Transverse colon (tissue), 4 donors: Measurements from ENCODE around the gene PARP16. TPM values are rescaled to one million over a fixed set of nuclear protein-coding genes. Genes with fewer than 3 reads are reported as not detected.

Source experiments
- DNase-seq: peaks from one replicate; pipeline ENCODE4 v3.0.0-alpha.2; 2019
- H3K27ac ChIP-seq, 4 donors: fragments of 200-600 bp; sonication (generic); 2 replicates each; pipeline ENCODE4 v1.5.1; 2016 to 2018; ENCODE audit warnings: inconsistent platforms in 4 of 4
- H3K27me3 ChIP-seq: fragments of 200-600 bp; sonication (generic); 2 replicates; pipeline ENCODE4 v1.5.1; 2017; ENCODE audit warnings: inconsistent platforms
- H3K36me3 ChIP-seq, 4 donors: fragments of 200-600 bp; sonication (generic); 2 replicates each; pipeline ENCODE4 v1.5.1; 2017 to 2019; ENCODE audit warnings: inconsistent platforms in 4 of 4
- H3K4me1 ChIP-seq, 4 donors: fragments of 200-600 bp; sonication (generic); 2 replicates each; pipeline ENCODE4 v1.5.1; 2017 to 2020; ENCODE audit warnings: inconsistent platforms in 4 of 4
- H3K4me3 ChIP-seq, 4 donors: fragments of 200-600 bp; sonication (generic); 1 replicate in 1 of 4; 2 replicates in 3 of 4; pipeline versions ENCODE4 v1.5.1 to v1.6.1; 2017 to 2019; ENCODE audit warnings: inconsistent platforms in 4 of 4
- H3K9me3 ChIP-seq, 2 donors: fragments of 200-600 bp; sonication (generic); 2 replicates each; pipeline ENCODE4 v1.5.1; 2017 to 2019; ENCODE audit warnings: inconsistent platforms in 2 of 2
- EP300 ChIP-seq: sonication (generic); formaldehyde crosslinking; IDR thresholded peaks from one replicate; pipeline ENCODE4 v1.6.1; 2017; ENCODE audit warnings: antibody characterized with exemption, low read depth
- POLR2A ChIP-seq: fragments of 450-650 bp; IDR thresholded peaks from one replicate; pipeline ENCODE4 v1.6.1; 2016; ENCODE audit warnings: antibody characterized with exemption, mild to moderate bottlenecking, moderate library complexity
- POLR2AphosphoS5 ChIP-seq, 3 donors: sonication (generic); formaldehyde crosslinking; IDR thresholded peaks; one replicate each; pipeline ENCODE4 v1.6.1; 2016; ENCODE audit warnings: antibody characterized with exemption in 3 of 3
- WGBS, 2 donors: methylation state at CpG; one replicate each; pipeline ENCODE4 v1.1.5; 2018; ENCODE audit warnings: low coverage in 1 of 2; 5-methylcytosine and 5-hydroxymethylcytosine counted together
- in situ Hi-C, 4 donors: fragments of 200-750 bp; cut with MboI; loops; one replicate each; pipeline versions ENCODE4 v1.15.0 to v1.15.1; 2017; ENCODE audit warnings: low sequenced_read_pairs in 3 of 4, low pct_ligation_motif_present in 1 of 4, low pct_unique_long_range_greater_than_20kb in 1 of 4
- intact Hi-C: fragments of 100-400 bp; cut with DNase I; formaldehyde crosslinking; loops from one replicate; pipeline ENCODE4 v1.15.1; 2023; ENCODE audit warnings: low total_unique reads
- total RNA-seq, 4 donors: library from RNA; depleted of rRNA; stranded (reverse); fragments of >200 nt; gene quantifications; one replicate each; pipeline ENCODE4 v1.1.0, GENCODE V29; 2016
- TF ChIP-seq, protein P1 (sequence below), 5 experiments: fragments of 200-600 bp in 3 of 5; fragments of 450-650 bp in 2 of 5; sonication (generic) in 3 of 5; IDR thresholded peaks; 1 replicate in 2 of 5; 2 replicates in 3 of 5; pipeline ENCODE4 v1.5.1; 2016 to 2017; ENCODE audit warnings: antibody characterized with exemption in 5 of 5, inconsistent platforms in 3 of 5, mild to moderate bottlenecking in 2 of 5, moderate library complexity in 1 of 5

The PARP16 gene
- total RNA-seq, 4 donors from 2014 or later, result 4.6 to 11.5 (median 7.5) TPM

DNA sequence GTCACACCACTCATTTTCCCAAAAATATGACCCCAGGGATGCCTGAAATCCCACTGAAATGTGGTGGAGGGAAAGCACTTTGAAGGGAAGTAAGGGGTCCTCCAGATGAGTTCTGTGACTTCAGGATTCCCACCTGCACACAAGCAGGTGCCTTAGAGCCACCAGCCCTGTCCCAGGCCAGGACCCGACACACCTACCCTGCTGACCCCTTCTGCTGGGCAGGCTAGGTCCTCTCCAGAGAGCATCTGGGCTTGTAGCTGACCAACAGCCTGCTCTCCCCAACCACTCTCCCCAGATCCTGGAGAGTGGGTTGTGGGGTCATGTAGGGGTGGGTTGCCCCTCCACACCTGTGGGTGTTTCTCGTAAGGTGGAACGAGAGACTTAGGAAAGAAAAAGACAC is 60.5 kb downstream of the PARP16 start:
- TF ChIP-seq POLR2A, result no peak
- TF ChIP-seq POLR2AphosphoS5 (IDR thresholded peaks at IDR 0.05), result no peak
- TF ChIP-seq, protein P1, sequence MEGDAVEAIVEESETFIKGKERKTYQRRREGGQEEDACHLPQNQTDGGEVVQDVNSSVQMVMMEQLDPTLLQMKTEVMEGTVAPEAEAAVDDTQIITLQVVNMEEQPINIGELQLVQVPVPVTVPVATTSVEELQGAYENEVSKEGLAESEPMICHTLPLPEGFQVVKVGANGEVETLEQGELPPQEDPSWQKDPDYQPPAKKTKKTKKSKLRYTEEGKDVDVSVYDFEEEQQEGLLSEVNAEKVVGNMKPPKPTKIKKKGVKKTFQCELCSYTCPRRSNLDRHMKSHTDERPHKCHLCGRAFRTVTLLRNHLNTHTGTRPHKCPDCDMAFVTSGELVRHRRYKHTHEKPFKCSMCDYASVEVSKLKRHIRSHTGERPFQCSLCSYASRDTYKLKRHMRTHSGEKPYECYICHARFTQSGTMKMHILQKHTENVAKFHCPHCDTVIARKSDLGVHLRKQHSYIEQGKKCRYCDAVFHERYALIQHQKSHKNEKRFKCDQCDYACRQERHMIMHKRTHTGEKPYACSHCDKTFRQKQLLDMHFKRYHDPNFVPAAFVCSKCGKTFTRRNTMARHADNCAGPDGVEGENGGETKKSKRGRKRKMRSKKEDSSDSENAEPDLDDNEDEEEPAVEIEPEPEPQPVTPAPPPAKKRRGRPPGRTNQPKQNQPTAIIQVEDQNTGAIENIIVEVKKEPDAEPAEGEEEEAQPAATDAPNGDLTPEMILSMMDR (IDR thresholded peaks at IDR 0.05), result no peak
- TF ChIP-seq EP300, result no peak
- H3K9me3 ChIP-seq, result no peaks in the 10 kb centered on the region
- 84% methylated on average over 3 of the region's 3 CpGs; no CpG with 5 or more reads in 1 of the 2 donors for WGBS, 2 donors
- no peak for DNase-seq
- no peaks in the 10 kb centered on the region for H3K36me3 ChIP-seq
- no peak overlapping the region for H3K27ac ChIP-seq
- in situ Hi-C loops, result no loop called here
- no peaks in the 10 kb centered on the region for H3K27me3 ChIP-seq
- intact Hi-C loops, result no loop called here
- H3K4me3 ChIP-seq, result no peak overlapping the region
- no peaks in the 10 kb centered on the region for H3K4me1 ChIP-seq

DNA sequence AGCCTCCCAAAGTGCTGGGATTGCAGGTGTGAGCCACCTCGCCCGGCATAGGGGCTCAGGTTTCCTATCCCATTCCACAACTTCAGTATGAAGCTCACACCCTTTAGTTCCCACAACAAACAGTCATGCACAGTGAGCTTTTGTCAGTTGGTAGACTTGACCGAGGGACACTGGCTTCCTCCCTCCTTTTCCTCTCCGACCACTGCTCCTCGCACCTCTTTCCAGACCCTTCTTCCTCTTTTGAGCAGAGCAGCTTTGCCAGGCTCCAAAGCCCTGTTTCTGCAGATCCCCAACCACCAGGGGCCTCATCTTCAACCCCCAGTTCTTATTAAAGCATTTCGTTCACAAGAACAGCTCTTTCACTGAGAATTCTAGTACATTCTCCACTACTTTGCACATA is 62.7 kb downstream of the PARP16 start:
- Histone ChIP-seq H3K36me3 (no peaks in the 10 kb centered on the region), H3K27me3 (no peaks in the 10 kb centered on the region), H3K9me3 (no peaks in the 10 kb centered on the region), H3K27ac (no peak overlapping the region), H3K4me1 (no peaks in the 10 kb centered on the region), H3K4me3 (no peak overlapping the region)
- in situ Hi-C loops (no loop called here), intact Hi-C loops (no loop called here)
- DNase-seq, result no peak
- WGBS, 2 donors, result 70 to 83% methylated on average over 2 to 6 of the region's 6 CpGs
- TF ChIP-seq POLR2A (no peak), POLR2AphosphoS5 (IDR thresholded peaks at IDR 0.05) (no peak), EP300 (no peak)
- TF ChIP-seq, protein P1 (IDR thresholded peaks at IDR 0.05), result no peak

DNA sequence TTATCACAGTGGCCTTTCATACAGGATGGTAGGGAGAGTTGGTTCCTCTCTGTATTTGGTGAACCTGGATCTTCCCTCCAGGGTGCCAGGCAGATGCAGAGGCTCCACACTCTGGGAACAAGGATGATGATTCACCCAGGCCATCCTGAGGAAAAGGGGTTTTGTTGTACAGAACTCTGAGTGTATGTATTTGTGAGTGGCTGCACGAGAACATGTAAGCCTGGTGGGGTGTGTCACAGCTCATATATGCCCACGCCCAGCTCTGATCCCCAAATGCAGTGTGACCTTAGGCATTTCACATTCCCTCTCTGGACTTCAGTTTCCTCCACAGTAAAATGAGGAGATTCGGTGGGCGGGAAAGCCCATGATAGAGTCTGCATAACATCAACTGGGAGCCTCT is 63.8 kb downstream of the PARP16 start:
- intact Hi-C loops, result no loop called here
- 77 to 80% methylated on average over 2 to 4 of the region's 4 CpGs for WGBS, 2 donors
- no peaks in the 10 kb centered on the region for H3K36me3 ChIP-seq
- no peaks in the 10 kb centered on the region for H3K4me1 ChIP-seq
- H3K9me3 ChIP-seq, result no peaks in the 10 kb centered on the region
- in situ Hi-C loops, result no loop called here
- H3K27ac ChIP-seq, result no peak overlapping the region
- no peak for TF ChIP-seq POLR2AphosphoS5 (IDR thresholded peaks at IDR 0.05)
- no peak for TF ChIP-seq EP300
- TF ChIP-seq, protein P1 (IDR thresholded peaks at IDR 0.05), result no peak
- TF ChIP-seq POLR2A, result no peak
- no peaks in the 10 kb centered on the region for H3K27me3 ChIP-seq
- H3K4me3 ChIP-seq, result no peak overlapping the region
- DNase-seq, result no peak

DNA sequence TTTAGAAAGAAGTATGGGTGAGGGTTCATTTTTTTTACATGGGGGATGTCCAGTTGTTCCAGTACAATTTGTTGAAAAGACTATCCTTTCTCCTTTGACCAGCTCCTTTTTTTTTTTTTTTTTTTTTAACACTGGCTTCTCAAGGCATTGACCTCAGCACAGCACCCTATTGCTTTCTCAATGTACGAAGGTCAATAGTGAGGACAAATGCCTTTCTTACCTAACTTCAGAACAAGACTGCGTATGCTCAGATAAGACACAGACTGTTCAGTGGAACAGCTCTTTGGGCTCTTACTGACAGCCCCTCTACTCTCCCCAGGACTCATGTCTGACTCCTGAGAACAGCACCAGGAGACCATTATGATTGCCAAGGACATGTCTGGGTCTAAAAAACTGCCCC is 65.0 kb downstream of the PARP16 start:
- intact Hi-C loops, result no loop called here
- H3K36me3 ChIP-seq, result no peaks in the 10 kb centered on the region
- TF ChIP-seq POLR2AphosphoS5 (IDR thresholded peaks at IDR 0.05), result no peak
- TF ChIP-seq, protein P1 (IDR thresholded peaks at IDR 0.05), result no peak
- no peak for TF ChIP-seq EP300
- no peak for TF ChIP-seq POLR2A
- in situ Hi-C loops, result no loop called here
- no peaks in the 10 kb centered on the region for H3K9me3 ChIP-seq
- 84% methylated on average over 2 of the region's 2 CpGs; no CpG with 5 or more reads in 1 of the 2 donors for WGBS, 2 donors
- H3K4me1 ChIP-seq, result no peaks in the 10 kb centered on the region
- no peak overlapping the region for H3K4me3 ChIP-seq
- DNase-seq, result no peak
- H3K27me3 ChIP-seq, result no peaks in the 10 kb centered on the region
- H3K27ac ChIP-seq, result no peak overlapping the region
